ENCODE results near the gene PRM3. TPM values are rescaled to one million over a fixed set of nuclear protein-coding genes. Genes with fewer than 3 reads are reported as not detected.
A peak's percentile ranks its signal among the peaks of the same experiment; 100 is the strongest.

PRM3 gene
- total and polyA plus RNA-seq, 12 donors: not detected

- TF ChIP-seq CTCF (IDR thresholded peaks at IDR 0.05): no peak
- peak overlapping the region in 6 of 10 donors; percentile 16 to 80 (median 59) for H3K27ac ChIP-seq
- intact Hi-C loops (cut with DNase I): no loop called here
- no peaks in the 10 kb centered on the region for H3K27me3 ChIP-seq
- peak in 1 of 8 donors; percentile 8 for ATAC-seq
- no peak for DNase-seq
- no peaks in the 10 kb centered on the region for H3K9me3 ChIP-seq
- peaks cover 0 to 20% (median 12%) of the 10 kb centered on the region in 9 donors for H3K4me1 ChIP-seq
- H3K36me3 ChIP-seq: no peaks in the 10 kb centered on the region
- 95 to 96% methylated on average over 5 of the region's 5 CpGs for WGBS, 2 donors
- no peak overlapping the region for H3K4me3 ChIP-seq
These were observed 24.9 kb upstream of the PRM3 start for GRCh38 chr16:11298143-11298900.

GRCh38 chr16:11297492-11298142, 24.2 kb upstream of the PRM3 start:
- H3K4me3 ChIP-seq: peak overlapping the region in 6 of 10 donors; percentile 2 to 31 (median 18)
- intact Hi-C loops (cut with DNase I): no loop called here
- no peaks in the 10 kb centered on the region for H3K36me3 ChIP-seq
- WGBS, 2 donors: 15 to 18% methylated on average over 19 of the region's 19 CpGs
- H3K27ac ChIP-seq: peak overlapping the region; percentile 3 to 80 (median 44)
- no peaks in the 10 kb centered on the region for H3K9me3 ChIP-seq
- H3K4me1 ChIP-seq: peaks cover 0 to 20% (median 12%) of the 10 kb centered on the region in 9 donors
- ATAC-seq (peak; percentile 90 to 97 (median 96)), DNase-seq (peak; percentile 73 to 76)
- no peaks in the 10 kb centered on the region for H3K27me3 ChIP-seq
- peak in 3 of 9 donors; percentile 34 to 47 (median 44) for TF ChIP-seq CTCF (IDR thresholded peaks at IDR 0.05)

- Histone ChIP-seq H3K36me3 (no peaks in the 10 kb centered on the region), H3K27me3 (no peaks in the 10 kb centered on the region), H3K4me1 (peaks cover 0 to 20% (median 12%) of the 10 kb centered on the region in 9 donors), H3K4me3 (peak overlapping the region in 6 of 10 donors; percentile 2 to 31 (median 18)), H3K27ac (peak overlapping the region; percentile 3 to 80 (median 44)), H3K9me3 (no peaks in the 10 kb centered on the region)
- TF ChIP-seq CTCF (IDR thresholded peaks at IDR 0.05): no peak
- DNase-seq (no peak), ATAC-seq (peak; percentile 22 to 83 (median 70))
- intact Hi-C loops (cut with DNase I): no loop called here
- 39 to 45% methylated on average over 10 of the region's 10 CpGs for WGBS, 2 donors
These were observed 23.5 kb upstream of the PRM3 start for GRCh38 chr16:11296706-11297491.

GRCh38 chr16:11296351-11296705, 22.9 kb upstream of the PRM3 start:
- no peak for ATAC-seq
- Histone ChIP-seq H3K9me3 (no peaks in the 10 kb centered on the region), H3K4me1 (peaks cover 0 to 20% (median 12%) of the 10 kb centered on the region in 9 donors), H3K36me3 (no peaks in the 10 kb centered on the region), H3K27me3 (no peaks in the 10 kb centered on the region), H3K27ac (no peak overlapping the region), H3K4me3 (no peak overlapping the region)
- no peak for DNase-seq
- TF ChIP-seq CTCF (IDR thresholded peaks at IDR 0.05): no peak
- 92% methylated on average over 3 of the region's 3 CpGs for WGBS, 2 donors
- intact Hi-C loops (cut with DNase I): no loop called here

All from heart right ventricle (tissue), 16 donors.